ENCODE data around the gene C11orf58. TPM values are rescaled to one million over a fixed set of nuclear protein-coding genes. Genes with fewer than 3 reads are reported as not detected.

Gene C11orf58
- 188 TPM for total RNA-seq

- peak; percentile 98 for DNase-seq
Observed at GRCh38 chr11:16738193-16738946, at the start of gene C11orf58. Gene C11orf58, plus strand, starts transcription at chr11:16738647. Its CDS starts 132 bp downstream, at chr11:16738779.

GRCh38 chr11:16690086-16690485, 48.4 kb upstream of the C11orf58 start:
- DNase-seq = no peak

GRCh38 chr11:16703795-16704194, 34.7 kb upstream of the C11orf58 start:
- DNase-seq = no peak

GRCh38 chr11:16713594-16713993, 24.9 kb upstream of the C11orf58 start:
- DNase-seq = peak; percentile 46

- DNase-seq = no peak
Observed at GRCh38 chr11:16722581-16723344, 15.7 kb upstream of the C11orf58 start.

- no peak for DNase-seq
Observed at GRCh38 chr11:16727806-16728205, 10.6 kb upstream of the C11orf58 start.

GRCh38 chr11:16737818-16738192, 642 bp upstream of the C11orf58 start:
- peak; percentile 61 for DNase-seq

- DNase-seq = no peak
Observed at GRCh38 chr11:16738947-16739815, 734 bp downstream of the C11orf58 start.

- no peak for DNase-seq
Observed at GRCh38 chr11:16741473-16741872, 3.0 kb downstream of the C11orf58 start.

- no peak for DNase-seq
Observed at GRCh38 chr11:16743478-16743877, 5.0 kb downstream of the C11orf58 start.

- no peak for DNase-seq
Observed at GRCh38 chr11:16744128-16744725, 5.8 kb downstream of the C11orf58 start.

GRCh38 chr11:16745950-16746605, 7.6 kb downstream of the C11orf58 start:
- no peak for DNase-seq

- DNase-seq = no peak
Observed at GRCh38 chr11:16749092-16749491, 10.6 kb downstream of the C11orf58 start.

GRCh38 chr11:16749666-16750065, 11.2 kb downstream of the C11orf58 start:
- no peak for DNase-seq

- DNase-seq = no peak
Observed at GRCh38 chr11:16750417-16750816, 12.0 kb downstream of the C11orf58 start.

- no peak for DNase-seq
Observed at GRCh38 chr11:16758382-16759024, 20.1 kb downstream of the C11orf58 start.

GRCh38 chr11:16759857-16760508, 21.5 kb downstream of the C11orf58 start:
- no peak for DNase-seq

- no peak for DNase-seq
Observed at GRCh38 chr11:16763746-16764145, 25.3 kb downstream of the C11orf58 start.

GRCh38 chr11:16764888-16765287, 26.4 kb downstream of the C11orf58 start:
- DNase-seq = no peak

GRCh38 chr11:16767137-16767536, 28.7 kb downstream of the C11orf58 start:
- no peak for DNase-seq

GRCh38 chr11:16767957-16768356, 29.5 kb downstream of the C11orf58 start:
- no peak for DNase-seq

Measured in skin of body (tissue), 2 donors.